COLO829 (cell line): ENCODE data around the gene MAP2K4.
"Not testable (repeated sequence)": the region's sequence is repeated elsewhere in the genome, so short reads cannot be mapped to it uniquely, and the experiment has no call there.

Experiments used
- DNase-seq: peaks from one replicate; pipeline ENCODE4 v3.0.0; 2012; ENCODE audit warnings: low spot score

The MAP2K4 gene

DNA sequence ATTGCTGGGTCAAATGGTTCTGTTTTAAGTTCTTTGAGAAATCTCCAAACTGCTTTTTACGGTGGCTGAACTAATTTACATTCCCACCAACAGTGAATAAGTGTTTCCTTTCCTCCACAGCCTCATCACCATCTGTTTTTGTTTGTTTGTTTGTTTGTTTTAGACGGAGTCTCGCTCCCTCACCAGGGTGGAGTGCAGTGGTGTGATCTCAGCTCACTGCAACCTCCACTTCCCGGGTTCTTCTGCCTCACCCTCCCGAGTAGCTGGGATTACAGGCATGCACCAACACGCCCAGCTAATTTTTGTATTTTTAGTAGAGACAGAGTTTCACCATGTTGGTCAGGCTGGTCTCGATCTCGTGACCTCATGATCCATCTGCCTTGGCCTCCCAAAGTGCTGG, 141.5 kb downstream of the MAP2K4 start:
- not testable (repeated sequence) for DNase-seq

- DNase-seq: no peak
These were observed 143.4 kb downstream of the MAP2K4 start for GRCh38 chr17:12164085-12164484.

DNA sequence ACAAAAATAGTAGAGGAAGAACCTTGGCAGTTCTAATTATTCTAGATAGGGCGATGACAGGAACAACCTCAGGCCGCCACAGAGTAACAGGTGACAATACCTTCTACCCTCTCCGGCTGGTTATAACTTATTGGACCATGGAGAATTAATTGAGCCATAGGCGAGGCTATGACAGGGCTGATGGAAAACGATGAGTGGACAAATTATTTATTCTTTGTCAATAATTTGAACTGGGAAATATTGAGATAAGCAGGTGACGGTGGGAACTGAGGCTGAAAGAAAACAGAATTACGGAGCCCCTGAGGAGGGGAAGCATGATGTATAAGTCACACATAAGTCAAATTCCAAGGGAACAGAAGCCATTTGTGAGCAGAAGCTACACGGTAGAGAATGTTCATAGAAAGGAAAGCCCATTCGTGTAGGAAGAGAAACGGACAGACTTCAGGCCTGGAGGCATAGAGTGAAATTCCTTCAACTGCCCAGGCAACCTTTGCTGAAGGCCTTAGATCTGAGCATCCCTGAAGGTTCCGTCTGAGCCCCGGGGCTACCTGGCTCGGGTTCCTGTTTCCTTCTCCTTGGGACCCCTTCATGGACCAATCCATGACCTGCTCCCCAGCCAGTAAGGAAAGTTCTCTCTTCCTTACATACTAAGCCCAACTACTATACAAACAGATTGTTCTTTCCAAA, 158.1 kb downstream of the MAP2K4 start:
- DNase-seq: no peak

DNA sequence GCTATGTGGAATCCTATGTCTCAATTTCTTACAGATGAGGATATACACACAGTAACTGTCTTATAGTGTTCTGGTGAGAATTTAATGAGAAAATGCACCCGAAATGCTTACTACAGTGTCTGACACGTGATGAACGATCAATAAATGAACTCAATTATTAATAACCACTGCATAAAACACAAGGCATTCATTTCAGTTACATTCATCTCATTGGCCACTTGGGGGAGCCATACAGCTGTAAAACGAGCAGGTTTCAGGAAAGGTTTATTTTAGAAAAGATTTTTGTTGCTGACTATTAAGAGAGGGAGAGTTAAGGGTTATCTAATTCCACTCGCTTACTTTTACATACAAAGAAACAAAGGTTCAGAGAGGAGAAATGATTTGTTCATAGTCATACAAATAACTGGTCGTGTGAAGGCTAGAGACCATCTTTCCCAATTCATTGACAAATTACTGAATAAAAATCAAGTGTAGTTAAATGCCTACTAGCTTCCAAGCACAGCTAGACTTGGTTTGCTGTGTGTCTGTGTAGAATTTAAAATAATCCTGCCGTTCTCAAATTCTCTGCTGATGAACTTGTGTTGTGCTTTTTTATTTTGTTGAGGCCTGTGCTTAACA, 160.1 kb downstream of the MAP2K4 start:
- peak; percentile 24 for DNase-seq

DNA sequence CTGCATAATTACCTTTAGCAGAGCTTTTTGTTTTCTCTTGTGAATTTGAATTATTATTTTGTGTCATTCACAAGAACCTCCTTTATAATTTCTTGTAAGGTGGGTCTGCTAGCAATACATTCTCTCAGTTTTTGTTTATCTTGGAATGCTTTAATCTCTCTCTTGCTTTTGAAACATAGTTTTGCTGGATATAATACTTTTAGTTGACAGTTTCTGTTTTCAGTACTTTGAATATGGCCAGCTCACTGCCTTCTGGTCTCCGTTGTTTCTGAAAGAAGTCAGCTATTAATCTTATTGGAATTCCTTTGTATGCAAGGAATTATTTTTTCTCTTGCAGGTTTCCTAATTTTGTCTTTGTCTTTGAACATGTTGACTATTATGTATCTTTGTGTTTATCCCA, 167.0 kb downstream of the MAP2K4 start:
- DNase-seq: no peak

DNA sequence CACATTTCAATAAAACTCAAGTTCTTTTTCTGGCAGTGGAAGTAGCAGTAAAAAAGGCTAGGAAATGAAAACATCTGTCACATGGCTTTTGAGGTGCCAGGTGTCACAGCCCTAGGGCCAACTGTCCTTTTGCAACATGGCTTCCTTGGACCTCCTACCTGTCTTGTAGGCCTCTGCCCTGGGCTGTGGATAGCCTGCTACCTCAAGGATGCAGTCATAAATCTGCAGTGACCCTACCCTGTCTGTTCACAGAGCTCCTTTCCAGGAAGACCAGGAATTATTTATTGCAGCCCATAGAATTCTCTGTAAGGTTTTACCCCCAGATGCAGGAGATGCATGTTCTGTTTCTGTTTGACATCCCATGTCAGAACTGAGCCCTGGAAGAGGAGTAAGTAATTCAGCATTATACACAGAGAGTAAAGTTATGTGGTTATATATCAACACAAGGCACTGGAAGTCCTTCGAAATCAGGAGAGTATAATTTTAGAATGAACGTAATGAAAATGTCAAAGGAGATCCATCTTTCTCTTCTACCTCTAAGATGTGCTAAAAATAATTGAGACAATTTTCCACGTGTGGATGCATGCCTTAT, 172.6 kb downstream of the MAP2K4 start:
- DNase-seq: no peak
